ENCODE data around the gene OR10G2. TPM values are rescaled to one million over a fixed set of nuclear protein-coding genes. Genes with fewer than 3 reads are reported as not detected.

Gene OR10G2
- total RNA-seq, 1 experiment from 2014 or later, result not detected

DNA sequence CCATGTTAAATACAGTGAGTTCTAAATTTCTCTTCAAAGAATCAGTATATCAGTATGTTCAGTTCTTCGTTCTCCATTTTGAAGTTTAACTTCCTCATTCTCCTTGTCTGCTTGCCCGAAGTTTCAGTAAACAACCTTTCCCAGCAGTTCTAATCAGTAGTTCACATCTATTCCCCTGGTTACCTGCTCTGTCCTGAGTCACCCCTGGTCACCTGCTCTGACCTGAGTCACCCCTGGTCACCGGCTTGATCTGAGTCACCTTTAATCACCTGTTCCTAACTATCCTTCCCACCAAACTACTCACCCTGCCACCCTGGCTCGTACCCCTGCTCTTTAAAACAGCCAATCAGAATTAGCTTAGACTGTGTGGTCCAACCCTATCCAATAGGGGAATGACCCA is 45.4 kb downstream of the OR10G2 start:
- intact Hi-C loops (cut with micrococcal nuclease; ENCODE audit: unreplicated experiment), result no loop called here
- ChIA-PET POLR2A (ENCODE audit: unreplicated experiment) (no interaction called here), CTCF (no interaction called here)
- no peak overlapping the region for H3K4me3 ChIP-seq
- H3F3A ChIP-seq (ENCODE audit: insufficient read depth, low read depth), result no peaks in the 10 kb centered on the region
- H3K4me2 ChIP-seq, result no peak overlapping the region
- no peaks in the 10 kb centered on the region for H3K9me2 ChIP-seq (ENCODE audit: insufficient read depth)
- TF ChIP-seq EZH2 (IDR thresholded peaks at IDR 0.05; ENCODE audit: low read depth), result no peak
- TF ChIP-seq, protein P1, sequence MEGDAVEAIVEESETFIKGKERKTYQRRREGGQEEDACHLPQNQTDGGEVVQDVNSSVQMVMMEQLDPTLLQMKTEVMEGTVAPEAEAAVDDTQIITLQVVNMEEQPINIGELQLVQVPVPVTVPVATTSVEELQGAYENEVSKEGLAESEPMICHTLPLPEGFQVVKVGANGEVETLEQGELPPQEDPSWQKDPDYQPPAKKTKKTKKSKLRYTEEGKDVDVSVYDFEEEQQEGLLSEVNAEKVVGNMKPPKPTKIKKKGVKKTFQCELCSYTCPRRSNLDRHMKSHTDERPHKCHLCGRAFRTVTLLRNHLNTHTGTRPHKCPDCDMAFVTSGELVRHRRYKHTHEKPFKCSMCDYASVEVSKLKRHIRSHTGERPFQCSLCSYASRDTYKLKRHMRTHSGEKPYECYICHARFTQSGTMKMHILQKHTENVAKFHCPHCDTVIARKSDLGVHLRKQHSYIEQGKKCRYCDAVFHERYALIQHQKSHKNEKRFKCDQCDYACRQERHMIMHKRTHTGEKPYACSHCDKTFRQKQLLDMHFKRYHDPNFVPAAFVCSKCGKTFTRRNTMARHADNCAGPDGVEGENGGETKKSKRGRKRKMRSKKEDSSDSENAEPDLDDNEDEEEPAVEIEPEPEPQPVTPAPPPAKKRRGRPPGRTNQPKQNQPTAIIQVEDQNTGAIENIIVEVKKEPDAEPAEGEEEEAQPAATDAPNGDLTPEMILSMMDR (conservative IDR thresholded peaks at IDR 0.05), result no peak
- no TSS peak for BruUV-seq (replicated peaks)
- no peaks in the 10 kb centered on the region for H3K4me1 ChIP-seq (replicated peaks; ENCODE audit: insufficient read depth)
- DNase-seq, result no peak
- no peak overlapping the region for H3K27ac ChIP-seq
- H2AFZ ChIP-seq, result no peak overlapping the region
- H4K20me1 ChIP-seq (ENCODE audit: insufficient read depth), result no peaks in the 10 kb centered on the region
- no peaks in the 10 kb centered on the region for H3K79me2 ChIP-seq (ENCODE audit: low read depth)
- no peaks in the 10 kb centered on the region for H3K27me3 ChIP-seq (ENCODE audit: insufficient read depth, low read depth)
- H3K9me3 ChIP-seq (ENCODE audit: insufficient read depth, low read depth), result peaks cover 9% of the 10 kb centered on the region; the same call in 1 of the 2 replicates
- no peaks in the 10 kb centered on the region for H3K36me3 ChIP-seq (ENCODE audit: low read depth)

Other genes starting within 250 kb of the OR10G2 start
- 57.3 and 58.7 TPM in 2 replicates for gene CHD8, start 178.8 kb downstream of the OR10G2 start, total RNA-seq (2021)
- gene RAB2B, start 158.0 kb downstream of the OR10G2 start, total RNA-seq (2021), result 12.2 and 12.8 TPM in 2 replicates
- 32.9 and 50.6 TPM in 2 replicates for gene TOX4, start 157.7 kb downstream of the OR10G2 start, total RNA-seq (2021)
- gene METTL3, start 123.6 kb downstream of the OR10G2 start, total RNA-seq (2021), result 27.9 and 30.7 TPM in 2 replicates
- 10.3 and 10.9 TPM in 2 replicates for gene SALL2, start 108.6 kb downstream of the OR10G2 start, total RNA-seq (2021)
- not detected in 2 replicates for gene OR10G3, start 54.9 kb downstream of the OR10G2 start, total RNA-seq (2021)
- not detected in 2 replicates for gene OR4E2, start 18.9 kb upstream of the OR10G2 start, total RNA-seq (2021)
- not detected in 2 replicates for gene OR4E1, start 38.9 kb upstream of the OR10G2 start, total RNA-seq (2021)

Measured in PC-9 (cell line).